A673 (cell line): ENCODE data around the gene TRMT112. TPM values are rescaled to one million over a fixed set of nuclear protein-coding genes. Genes with fewer than 3 reads are reported as not detected.

Experiments used
- BruUV-seq: library from RNA; stranded (reverse); fragments of 400-500 nt; replicated peaks from 2 replicates; lab custom pipeline; 2021; lab: Mats Ljungman, UMichigan
- CTCF ChIA-PET: fragments of 300-600 bp; sonication (Branson Sonifier 250); formaldehyde crosslinking; loops from one replicate; lab custom pipeline; 2022; ENCODE audit warnings: antibody characterized with exemption; lab: Charles Lee
- POLR2A ChIA-PET: fragments of 300-600 bp; sonication (Branson Sonifier 250); formaldehyde crosslinking; loops from one replicate; lab custom pipeline; 2022; ENCODE audit warnings: antibody characterized with exemption; ENCODE audit not compliant: low non-redundant PET; lab: Charles Lee
- DNase-seq: peaks from one replicate; pipeline ENCODE4 v3.0.0-alpha.2; 2015; ENCODE audit warnings: low spot score
- H3K27ac ChIP-seq: fragments of 200-600 bp; sonication (generic); 2 replicates; pipeline ENCODE4 v1.5.1; 2016; ENCODE audit warnings: mixed run types, low read depth, mild to moderate bottlenecking, mixed read lengths, antibody characterized with exemption, low read length; ENCODE audit not compliant: poor library complexity, severe bottlenecking
- H3K27me3 ChIP-seq: fragments of 200-600 bp; sonication (generic); replicated peaks from 2 replicates; pipeline ENCODE4 v1.6.1; 2017; ENCODE audit warnings: mixed run types, low read depth, mild to moderate bottlenecking, mixed read lengths, antibody characterized with exemption, low read length; ENCODE audit not compliant: insufficient read depth, poor library complexity
- H3K36me3 ChIP-seq: fragments of 200-600 bp; sonication (generic); 2 replicates; pipeline ENCODE4 v1.6.1; 2016; ENCODE audit warnings: mixed run types, mild to moderate bottlenecking, mixed read lengths, antibody characterized with exemption, low read length; ENCODE audit not compliant: insufficient read depth, poor library complexity, severe bottlenecking
- H3K4me1 ChIP-seq: fragments of 200-600 bp; sonication (generic); 2 replicates; pipeline ENCODE4 v1.6.1; 2017; ENCODE audit warnings: mixed run types, mild to moderate bottlenecking, mixed read lengths, antibody characterized with exemption, low read length; ENCODE audit not compliant: insufficient read depth, poor library complexity, severe bottlenecking
- H3K4me3 ChIP-seq: fragments of 200-600 bp; sonication (generic); 2 replicates; pipeline ENCODE4 v1.5.1; 2016; ENCODE audit warnings: low read depth, mixed run types, mild to moderate bottlenecking, mixed read lengths, low read length; ENCODE audit not compliant: poor library complexity, severe bottlenecking
- H3K9me3 ChIP-seq: fragments of 200-600 bp; sonication (generic); 2 replicates; pipeline ENCODE4 v1.6.1; 2016; ENCODE audit warnings: mixed run types, low read depth, mild to moderate bottlenecking, mixed read lengths, antibody characterized with exemption, low read length; ENCODE audit not compliant: poor library complexity, severe bottlenecking
- CTCF ChIP-seq: fragments of 300-800, 200-600 bp; sonication (generic); conservative IDR thresholded peaks from 2 replicates; pipeline ENCODE4 v1.5.1; 2017; ENCODE audit warnings: low read depth, mild to moderate bottlenecking, antibody characterized with exemption, low read length, moderate library complexity, mixed read lengths
- EZH2 ChIP-seq: fragments of 200-600 bp; sonication (generic); IDR thresholded peaks from 2 replicates; pipeline ENCODE4 v1.6.1; 2017; ENCODE audit warnings: borderline replicate concordance, low read depth, mild to moderate bottlenecking, mixed read lengths, antibody characterized with exemption, low read length; ENCODE audit not compliant: poor library complexity, severe bottlenecking
- intact Hi-C: fragments of 100-400 bp; cut with micrococcal nuclease; formaldehyde crosslinking; loops from one replicate; pipeline ENCODE4 v1.10.0; 2022; ENCODE audit not compliant: unreplicated experiment
- total RNA-seq: library from RNA; stranded (reverse); gene quantifications from 2 replicates; pipeline ENCODE4 v1.2.3, GENCODE V29; 2021

The TRMT112 gene
- total RNA-seq, 1 experiment from 2014 or later, result 270 TPM

- POLR2A ChIA-PET, result no interaction called here
- Histone ChIP-seq H3K9me3 (no peaks in the 10 kb centered on the region), H3K4me3 (no peak overlapping the region), H3K36me3 (peaks cover 32% of the 10 kb centered on the region), H3K27ac (no peak overlapping the region), H3K4me1 (peaks cover 8% of the 10 kb centered on the region), H3K27me3 (no peaks in the 10 kb centered on the region)
- no TSS peak for BruUV-seq
- CTCF ChIA-PET, result no interaction called here
- TF ChIP-seq EZH2, result no peak
- TF ChIP-seq CTCF, result no peak
- DNase-seq, result no peak
- intact Hi-C loops, result no loop called here
These were observed 47.1 kb upstream of the TRMT112 start for GRCh38 chr11:64364435-64364834.

- Histone ChIP-seq H3K27me3 (no peaks in the 10 kb centered on the region), H3K4me3 (no peak overlapping the region), H3K9me3 (no peaks in the 10 kb centered on the region), H3K4me1 (peaks cover 19% of the 10 kb centered on the region), H3K36me3 (peaks cover 32% of the 10 kb centered on the region), H3K27ac (no peak overlapping the region)
- CTCF ChIA-PET, result no interaction called here
- no peak for DNase-seq
- intact Hi-C loops, result no loop called here
- TF ChIP-seq EZH2 (no peak), CTCF (no peak)
- TSS peak; percentile 10 for BruUV-seq
- POLR2A ChIA-PET, result interaction anchor here (0.7 kb wide), 1 partner anchor 142 kb away, joined by 4 read pairs; no protein-coding TSS in a partner anchor
These were observed 45.0 kb upstream of the TRMT112 start for GRCh38 chr11:64362339-64362738.

- ChIA-PET CTCF (no interaction called here), POLR2A (no interaction called here)
- intact Hi-C loops, result no loop called here
These were observed 44.3 kb upstream of the TRMT112 start for GRCh38 chr11:64361659-64362058.

More at GRCh38 chr11:64361659-64362058, 44.3 kb upstream of the TRMT112 start:
- Histone ChIP-seq H3K4me1 (peaks cover 21% of the 10 kb centered on the region), H3K27me3 (no peaks in the 10 kb centered on the region), H3K36me3 (peaks cover 31% of the 10 kb centered on the region), H3K9me3 (no peaks in the 10 kb centered on the region), H3K4me3 (no peak overlapping the region), H3K27ac (no peak overlapping the region)
- no TSS peak for BruUV-seq
- no peak for DNase-seq
- TF ChIP-seq CTCF, result no peak
- no peak for TF ChIP-seq EZH2
